Nephron (organoid): ENCODE data around the gene CORO2A.

Source experiments
- H3K27ac Mint-ChIP-seq, 3 experiments: 2 replicates each; pipeline ENCODE4 v1.8.0; 2020; ENCODE audit warnings: mixed read lengths in 3 of 3, mild to moderate bottlenecking in 2 of 3, moderate library complexity in 1 of 3
- H3K27me3 Mint-ChIP-seq: 2 replicates; pipeline ENCODE4 v1.8.0; 2021; ENCODE audit warnings: low read depth, mild to moderate bottlenecking, moderate library complexity, mixed read lengths
- H3K36me3 Mint-ChIP-seq: 2 replicates; pipeline ENCODE4 v1.8.0; 2020; ENCODE audit warnings: low read depth, mixed read lengths
- H3K4me1 Mint-ChIP-seq: 2 replicates; pipeline ENCODE4 v1.8.0; 2020; ENCODE audit warnings: mixed read lengths
- H3K4me3 Mint-ChIP-seq, 3 experiments: 2 replicates each; pipeline ENCODE4 v1.8.0; 2020; ENCODE audit warnings: mild to moderate bottlenecking in 3 of 3, mixed read lengths in 3 of 3, moderate library complexity in 2 of 3
- H3K9me3 Mint-ChIP-seq: 2 replicates; pipeline ENCODE4 v1.8.0; 2020; ENCODE audit warnings: mixed read lengths
- CTCF ChIP-seq, 3 experiments: fragments of 200-600 bp; sonication (generic); IDR thresholded peaks; one replicate each; pipeline ENCODE4 v1.5.0; 2021; ENCODE audit warnings: antibody characterized with exemption in 3 of 3; ENCODE audit not compliant: unreplicated experiment in 3 of 3

CORO2A gene

DNA sequence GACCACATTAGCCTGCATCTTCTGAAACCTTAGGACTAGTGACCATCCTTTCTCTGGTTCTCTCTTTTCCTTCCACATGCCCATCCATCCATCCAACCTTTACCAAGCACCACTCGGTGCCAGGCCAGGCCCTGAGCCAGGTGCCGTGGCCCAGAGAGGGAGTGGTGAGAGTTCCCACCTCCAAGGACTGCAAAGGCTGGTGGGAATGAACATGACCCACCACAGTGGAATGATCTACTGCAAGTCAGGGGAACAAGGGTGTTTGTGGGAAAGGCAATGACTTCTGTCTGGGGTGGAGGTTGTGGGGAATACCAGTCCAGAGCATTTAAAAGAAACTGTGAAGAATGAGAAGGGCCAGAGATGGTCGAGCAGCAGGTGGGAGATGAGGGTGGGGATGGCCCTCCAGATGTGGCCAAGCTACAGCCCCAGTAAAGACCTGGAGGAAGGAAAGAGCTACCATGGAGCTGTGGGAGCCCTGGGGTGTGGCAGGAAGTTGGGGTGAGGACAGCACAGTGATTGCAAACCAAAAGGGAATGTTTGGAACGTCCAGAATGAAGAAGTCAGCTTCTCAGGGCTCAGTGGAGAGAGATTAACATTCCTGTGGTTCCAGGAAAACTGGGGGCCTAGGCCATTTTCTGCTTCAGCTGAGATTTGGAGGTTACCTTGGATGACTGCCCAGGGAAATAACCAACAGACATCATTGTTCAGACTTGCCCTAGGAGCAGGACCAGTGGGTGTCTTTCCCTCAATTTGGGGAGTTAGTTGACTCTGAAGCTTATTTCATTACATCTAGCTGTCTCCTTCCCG, 30.7 kb upstream of the CORO2A start:
- Mint-ChIP-seq H3K27me3 (no peaks in the 10 kb centered on the region), H3K27ac (no peak overlapping the region), H3K9me3 (no peaks in the 10 kb centered on the region), H3K4me3 (no peak overlapping the region), H3K36me3 (no peaks in the 10 kb centered on the region), H3K4me1 (peaks cover 14% of the 10 kb centered on the region)
- no peak for TF ChIP-seq CTCF (IDR thresholded peaks at IDR 0.05; ENCODE audit: unreplicated experiment in 3 of 3)

GRCh38 chr9:98220911-98221310, 28.5 kb upstream of the CORO2A start:
- Mint-ChIP-seq H3K27me3 (no peaks in the 10 kb centered on the region), H3K9me3 (no peaks in the 10 kb centered on the region), H3K27ac (no peak overlapping the region), H3K36me3 (no peaks in the 10 kb centered on the region), H3K4me3 (no peak overlapping the region), H3K4me1 (peaks cover 7% of the 10 kb centered on the region)
- TF ChIP-seq CTCF (IDR thresholded peaks at IDR 0.05; ENCODE audit: unreplicated experiment in 3 of 3): no peak

DNA sequence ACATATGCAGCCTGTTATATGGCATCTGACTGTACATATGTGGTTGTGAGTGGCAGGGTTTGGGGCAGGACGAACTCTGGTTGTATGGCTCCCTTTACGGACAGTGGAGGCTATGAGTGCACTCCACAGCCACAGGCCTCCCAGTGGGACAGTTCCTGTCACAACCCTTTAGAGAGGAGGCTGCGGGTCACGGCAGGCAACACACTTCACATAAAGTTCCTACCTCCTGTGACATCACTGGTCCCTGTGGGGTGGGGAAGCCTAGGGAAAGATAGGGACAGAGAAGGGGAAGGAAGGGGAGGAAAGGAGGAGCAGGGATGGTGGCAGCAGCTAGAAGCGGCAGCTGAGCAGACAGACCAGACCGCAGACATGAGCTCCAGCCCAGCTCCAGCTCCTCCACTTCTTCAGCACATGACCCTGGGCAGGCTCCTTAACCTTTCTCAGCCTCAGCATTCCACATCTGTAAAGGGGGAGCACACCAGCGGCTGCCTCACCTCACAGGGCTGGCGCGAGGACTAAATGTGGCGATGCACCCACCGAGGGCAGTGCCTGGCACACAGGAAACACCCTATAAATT, 27.4 kb upstream of the CORO2A start:
- no peak for TF ChIP-seq CTCF (IDR thresholded peaks at IDR 0.05; ENCODE audit: unreplicated experiment in 3 of 3)

DNA sequence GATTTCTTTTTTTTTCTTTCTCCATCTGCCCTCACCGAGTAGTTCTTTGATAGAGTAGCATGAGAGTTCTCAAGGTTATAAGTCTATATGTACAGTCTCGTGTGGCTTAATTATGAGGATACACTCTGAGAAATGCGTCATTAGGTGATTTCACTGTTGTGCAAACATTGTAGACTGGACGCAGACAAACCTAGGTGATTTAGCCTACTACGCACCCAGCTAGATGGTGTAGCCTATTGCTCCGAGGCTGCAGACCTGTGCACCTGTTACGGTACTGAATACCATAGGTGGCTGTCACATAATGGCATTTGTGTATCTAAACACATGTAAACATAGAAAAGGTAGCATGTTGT, 26.9 kb upstream of the CORO2A start:
- Mint-ChIP-seq H3K9me3 (no peaks in the 10 kb centered on the region), H3K27me3 (no peaks in the 10 kb centered on the region), H3K4me1 (peaks cover 7% of the 10 kb centered on the region), H3K27ac (peak overlapping the region in 1 of 3 experiments; percentile 15), H3K4me3 (no peak overlapping the region), H3K36me3 (no peaks in the 10 kb centered on the region)
- TF ChIP-seq CTCF (IDR thresholded peaks at IDR 0.05; ENCODE audit: unreplicated experiment in 3 of 3): no peak

More for the DNA sequence above, 27.4 kb upstream of the CORO2A start:
- H3K36me3 Mint-ChIP-seq: no peaks in the 10 kb centered on the region
- H3K4me1 Mint-ChIP-seq: peaks cover 7% of the 10 kb centered on the region
- no peak overlapping the region for H3K4me3 Mint-ChIP-seq
- H3K9me3 Mint-ChIP-seq: no peaks in the 10 kb centered on the region
- no peak overlapping the region for H3K27ac Mint-ChIP-seq
- H3K27me3 Mint-ChIP-seq: no peaks in the 10 kb centered on the region

- Mint-ChIP-seq H3K27ac (peak overlapping the region in 1 of 3 experiments; percentile 15), H3K4me3 (no peak overlapping the region), H3K36me3 (no peaks in the 10 kb centered on the region), H3K9me3 (no peaks in the 10 kb centered on the region), H3K4me1 (peaks cover 7% of the 10 kb centered on the region), H3K27me3 (no peaks in the 10 kb centered on the region)
- no peak for TF ChIP-seq CTCF (IDR thresholded peaks at IDR 0.05; ENCODE audit: unreplicated experiment in 3 of 3)
Measured at GRCh38 chr9:98218562-98219363, 26.3 kb upstream of the CORO2A start.
